Mononuclear cell (primary cell): ENCODE data around the gene SCN1B. TPM values are rescaled to one million over a fixed set of nuclear protein-coding genes. Genes with fewer than 3 reads are reported as not detected.
"Not testable (repeated sequence)": the region's sequence is repeated elsewhere in the genome, so short reads cannot be mapped to it uniquely, and the experiment has no call there.

ENCODE experiments used
- H3K27me3 ChIP-seq: 2 replicates; pipeline ENCODE4 v1.6.0; 2011; ENCODE audit warnings: low read length, control low read depth; ENCODE audit not compliant: insufficient read depth
- H3K4me1 ChIP-seq: 2 replicates; pipeline ENCODE4 v1.5.1; 2011; ENCODE audit warnings: mild to moderate bottlenecking, low read length, control low read depth; ENCODE audit not compliant: insufficient read depth
- H3K4me3 ChIP-seq: 2 replicates; pipeline ENCODE4 v1.5.1; 2011; ENCODE audit warnings: mild to moderate bottlenecking, low read length, moderate library complexity
- H3K9me3 ChIP-seq: 2 replicates; pipeline ENCODE4 v1.5.1; 2011; ENCODE audit warnings: low read depth, mild to moderate bottlenecking, control low read depth, low read length
- total RNA-seq: library from RNA; depleted of rRNA; stranded (reverse); fragments of >200 nt; gene quantifications from one replicate; pipeline ENCODE4 v1.2.3, GENCODE V29; 2012

Gene SCN1B
- total RNA-seq, 1 donor, result 0.73 TPM

DNA sequence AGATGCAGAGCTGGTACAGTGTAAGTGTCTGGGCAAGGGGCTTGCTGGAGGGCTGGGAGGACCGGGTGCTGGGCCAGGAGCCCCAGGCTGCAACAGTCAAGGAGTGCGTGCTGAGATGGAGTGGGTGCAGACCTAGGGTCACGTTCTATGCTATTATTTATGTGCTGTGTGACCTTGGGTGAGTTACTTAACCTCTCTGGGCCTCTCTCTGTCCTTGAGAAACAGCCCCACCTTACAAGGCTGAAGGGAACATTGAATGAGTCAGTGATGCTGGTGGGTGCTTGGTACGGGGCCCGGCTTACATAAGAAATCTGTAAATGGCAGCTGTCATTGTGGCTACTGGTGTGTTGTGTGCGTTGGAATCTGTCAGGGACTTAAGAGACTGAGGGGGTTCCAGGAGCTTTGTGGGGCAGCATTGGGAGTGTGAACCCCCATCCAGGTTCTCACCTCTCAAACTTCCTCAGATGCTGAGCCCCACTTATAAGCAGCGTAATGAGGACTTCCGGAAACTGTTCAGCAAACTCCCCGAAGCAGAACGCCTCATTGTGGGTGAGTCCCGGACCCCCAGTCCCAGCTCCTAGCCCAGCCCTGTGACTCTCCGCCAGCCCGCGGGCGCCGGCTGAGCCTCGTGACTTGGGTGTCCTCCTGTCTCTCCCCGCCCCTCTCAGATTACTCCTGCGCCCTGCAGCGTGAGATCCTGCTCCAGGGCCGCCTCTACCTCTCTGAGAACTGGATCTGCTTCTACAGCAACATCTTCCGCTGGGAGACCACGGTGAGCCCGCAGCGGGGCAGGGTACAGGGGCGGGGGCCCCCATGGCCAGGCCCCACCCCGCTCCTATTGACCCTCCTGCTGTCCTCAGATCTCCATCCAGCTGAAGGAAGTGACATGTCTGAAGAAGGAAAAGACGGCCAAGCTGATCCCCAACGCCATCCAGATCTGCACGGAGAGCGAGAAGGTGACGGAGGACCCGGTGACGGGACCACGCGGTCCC is 20.6 kb upstream of the SCN1B start:
- Histone ChIP-seq H3K27me3 (no peaks in the 10 kb centered on the region), H3K4me3 (no peak overlapping the region), H3K4me1 (peaks cover 56% of the 10 kb centered on the region), H3K9me3 (no peaks in the 10 kb centered on the region)

DNA sequence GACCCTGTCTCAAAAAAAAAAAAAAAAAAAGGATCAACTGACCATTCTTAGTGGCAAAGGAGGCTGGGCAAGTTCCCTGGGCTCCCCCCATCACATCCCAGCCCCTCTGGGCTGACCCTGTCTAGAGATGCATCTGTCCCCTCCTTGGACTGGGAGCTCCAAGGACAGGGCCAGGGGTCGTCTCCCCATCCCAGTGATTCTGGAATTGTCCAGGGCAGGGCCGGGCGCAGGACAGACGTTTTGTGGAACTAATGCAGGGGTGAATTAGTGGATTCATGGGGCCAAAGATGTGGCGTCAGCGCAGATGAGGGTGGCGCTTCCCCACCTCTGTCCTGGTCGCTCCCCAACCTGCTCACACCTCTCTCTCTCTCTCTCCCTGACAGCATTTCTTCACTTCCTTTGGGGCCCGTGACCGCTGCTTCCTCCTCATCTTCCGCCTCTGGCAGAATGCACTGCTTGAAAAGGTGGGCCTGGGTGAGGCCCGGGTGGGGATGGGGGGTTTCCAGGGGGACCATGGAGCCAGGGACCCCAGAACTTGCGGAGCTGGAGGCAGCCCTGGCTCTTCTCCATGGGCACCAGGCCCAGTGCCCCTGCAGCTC is 19.1 kb upstream of the SCN1B start:
- H3K4me3 ChIP-seq, result no peak overlapping the region
- no peaks in the 10 kb centered on the region for H3K9me3 ChIP-seq
- H3K4me1 ChIP-seq, result peaks cover 66% of the 10 kb centered on the region
- no peaks in the 10 kb centered on the region for H3K27me3 ChIP-seq

DNA sequence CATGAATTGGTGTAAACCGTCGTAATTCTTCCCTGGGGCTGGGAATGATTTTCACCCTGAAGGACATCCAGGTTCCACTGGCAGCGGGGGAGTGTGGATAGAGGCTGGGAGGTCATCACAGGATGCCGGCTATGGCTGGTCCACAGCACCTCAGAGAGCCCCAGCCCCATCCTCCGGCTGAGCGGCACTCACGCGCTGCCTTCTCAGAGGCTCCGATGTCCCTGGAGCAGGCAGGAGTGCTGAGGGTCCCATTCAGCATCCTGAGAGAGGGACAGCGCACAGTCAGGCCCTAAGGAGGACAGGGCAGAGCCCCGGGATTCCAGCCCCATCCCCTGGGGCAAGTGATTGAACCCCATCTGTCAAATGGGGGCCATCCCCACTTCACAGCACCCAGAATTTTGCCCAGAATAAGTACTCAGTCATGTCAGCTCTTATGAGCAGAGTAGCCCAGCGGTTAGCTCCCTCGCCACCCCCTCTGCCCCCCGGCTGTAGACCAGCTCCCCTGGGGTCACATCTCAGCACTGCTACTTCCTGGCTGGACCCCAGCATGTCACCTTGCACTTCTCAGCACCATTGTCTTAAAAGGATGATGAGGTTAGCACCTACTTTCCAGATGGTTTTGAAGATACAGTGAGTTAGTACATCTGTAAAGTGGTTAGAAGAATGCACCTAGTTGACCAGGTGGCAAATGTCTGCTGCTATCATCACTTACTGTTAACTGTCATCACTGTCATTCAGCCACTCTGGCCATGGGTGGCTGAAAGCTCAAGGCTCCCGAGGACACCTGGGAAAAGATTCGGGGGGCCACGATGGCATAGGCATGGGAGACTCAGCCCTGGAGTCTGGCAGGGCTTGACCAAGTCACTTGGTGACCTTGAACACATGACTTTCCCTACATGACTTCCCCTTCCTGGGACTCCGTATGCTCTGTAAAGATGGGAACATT is 18.3 kb upstream of the SCN1B start:
- no peaks in the 10 kb centered on the region for H3K9me3 ChIP-seq
- H3K27me3 ChIP-seq, result no peaks in the 10 kb centered on the region
- H3K4me3 ChIP-seq, result no peak overlapping the region
- H3K4me1 ChIP-seq, result peaks cover 68% of the 10 kb centered on the region

DNA sequence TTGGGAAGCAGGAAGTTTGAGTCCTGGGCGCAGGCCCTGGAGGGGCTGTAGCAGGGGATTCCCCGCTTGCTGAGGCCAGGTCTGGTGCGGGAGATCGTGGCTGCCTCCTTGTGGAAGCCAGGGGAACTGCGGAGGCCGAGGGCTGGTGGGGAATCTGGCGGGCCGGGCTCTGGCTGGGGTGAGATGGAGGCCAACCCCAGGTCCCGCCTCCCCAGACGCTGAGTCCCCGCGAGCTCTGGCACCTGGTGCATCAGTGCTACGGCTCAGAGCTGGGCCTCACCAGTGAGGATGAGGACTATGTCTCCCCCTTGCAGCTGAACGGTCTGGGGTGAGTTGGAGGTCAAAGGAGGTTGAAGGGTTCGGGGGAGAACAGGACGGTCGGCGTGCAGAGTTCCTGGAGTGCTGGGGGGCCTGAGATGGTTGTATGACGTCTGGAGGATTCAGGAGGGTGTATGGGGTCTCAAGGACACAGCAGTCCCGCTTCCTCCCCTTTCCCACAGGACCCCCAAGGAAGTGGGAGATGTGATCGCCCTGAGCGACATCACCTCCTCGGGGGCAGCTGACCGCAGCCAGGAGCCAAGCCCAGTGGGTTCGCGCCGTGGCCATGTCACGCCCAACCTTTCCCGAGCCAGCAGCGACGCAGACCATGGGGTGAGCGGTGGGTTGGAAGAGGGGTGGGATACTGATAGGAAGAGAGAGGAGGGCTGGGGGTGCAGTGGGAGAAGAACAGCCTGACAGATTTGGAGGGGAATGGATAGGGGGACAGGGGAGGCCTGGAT is 17.0 kb upstream of the SCN1B start:
- Histone ChIP-seq H3K4me1 (peaks cover 77% of the 10 kb centered on the region), H3K4me3 (no peak overlapping the region)

DNA sequence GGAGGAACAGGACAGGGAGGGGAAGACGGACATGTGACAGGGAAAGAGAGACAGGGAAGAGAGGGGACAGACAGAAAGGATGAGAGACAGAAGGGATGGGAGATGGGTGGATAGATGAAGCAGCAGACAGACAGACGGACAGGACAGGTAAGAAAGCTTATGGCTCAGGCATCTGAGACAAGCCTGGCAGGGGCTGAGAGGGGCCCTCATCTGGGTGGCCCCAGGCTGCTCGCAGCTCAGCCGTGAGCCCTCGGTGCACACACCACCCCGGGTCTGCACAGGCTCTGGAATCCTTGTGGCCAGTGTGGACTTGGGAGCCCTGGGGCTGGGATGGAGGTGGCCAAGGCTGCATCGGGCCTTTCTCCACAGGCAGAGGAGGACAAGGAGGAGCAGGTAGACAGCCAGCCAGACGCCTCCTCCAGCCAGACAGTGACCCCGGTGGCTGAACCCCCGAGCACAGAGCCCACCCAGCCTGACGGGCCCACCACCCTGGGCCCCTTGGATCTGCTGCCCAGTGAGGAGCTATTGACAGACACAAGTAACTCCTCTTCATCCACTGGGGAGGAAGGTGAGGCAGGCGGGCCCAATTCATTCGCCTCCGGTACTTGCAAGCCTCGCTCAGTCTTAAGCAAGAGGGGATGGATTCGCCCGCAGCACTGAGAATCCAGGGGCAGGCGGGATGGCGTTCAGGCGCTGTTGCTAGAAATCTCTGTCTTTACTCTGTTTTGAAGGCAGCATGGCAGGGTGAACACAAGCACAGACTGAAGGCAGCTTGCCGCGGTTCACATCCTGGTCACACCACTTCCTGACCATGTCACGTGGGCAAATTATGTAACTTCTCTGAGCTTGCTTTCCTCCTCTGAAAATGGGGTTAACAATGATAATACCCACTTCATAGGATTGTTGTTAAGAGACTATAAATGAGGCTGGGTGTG is 16.2 kb upstream of the SCN1B start:
- Histone ChIP-seq H3K9me3 (no peaks in the 10 kb centered on the region), H3K4me1 (peaks cover 77% of the 10 kb centered on the region), H3K27me3 (no peaks in the 10 kb centered on the region), H3K4me3 (no peak overlapping the region)

More for the DNA sequence above, 17.0 kb upstream of the SCN1B start:
- Histone ChIP-seq H3K27me3 (no peaks in the 10 kb centered on the region), H3K9me3 (no peaks in the 10 kb centered on the region)

DNA sequence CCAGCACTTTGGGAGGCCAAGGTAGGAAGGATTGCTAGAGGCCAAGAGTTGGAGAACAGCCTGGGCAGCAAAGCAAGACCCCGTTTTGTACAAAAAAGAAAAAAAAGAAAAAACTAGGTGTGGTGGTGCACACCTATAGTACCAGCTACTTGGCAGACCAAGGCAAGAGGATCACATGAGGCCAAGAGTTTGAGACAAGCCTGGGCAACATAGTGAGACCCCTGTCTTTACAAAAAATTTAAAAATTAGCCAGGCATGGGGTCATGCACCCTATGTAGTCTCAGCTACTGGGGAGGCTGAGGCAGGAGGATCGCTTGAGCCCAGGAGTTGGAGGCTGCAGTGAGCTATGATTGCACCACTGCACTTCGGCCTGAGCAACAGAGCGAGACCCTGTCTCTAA is 15.5 kb upstream of the SCN1B start:
- not testable (repeated sequence) for H3K9me3 ChIP-seq, H3K27me3 ChIP-seq, H3K4me3 ChIP-seq
- H3K4me1 ChIP-seq, result peaks cover 74% of the 10 kb centered on the region

DNA sequence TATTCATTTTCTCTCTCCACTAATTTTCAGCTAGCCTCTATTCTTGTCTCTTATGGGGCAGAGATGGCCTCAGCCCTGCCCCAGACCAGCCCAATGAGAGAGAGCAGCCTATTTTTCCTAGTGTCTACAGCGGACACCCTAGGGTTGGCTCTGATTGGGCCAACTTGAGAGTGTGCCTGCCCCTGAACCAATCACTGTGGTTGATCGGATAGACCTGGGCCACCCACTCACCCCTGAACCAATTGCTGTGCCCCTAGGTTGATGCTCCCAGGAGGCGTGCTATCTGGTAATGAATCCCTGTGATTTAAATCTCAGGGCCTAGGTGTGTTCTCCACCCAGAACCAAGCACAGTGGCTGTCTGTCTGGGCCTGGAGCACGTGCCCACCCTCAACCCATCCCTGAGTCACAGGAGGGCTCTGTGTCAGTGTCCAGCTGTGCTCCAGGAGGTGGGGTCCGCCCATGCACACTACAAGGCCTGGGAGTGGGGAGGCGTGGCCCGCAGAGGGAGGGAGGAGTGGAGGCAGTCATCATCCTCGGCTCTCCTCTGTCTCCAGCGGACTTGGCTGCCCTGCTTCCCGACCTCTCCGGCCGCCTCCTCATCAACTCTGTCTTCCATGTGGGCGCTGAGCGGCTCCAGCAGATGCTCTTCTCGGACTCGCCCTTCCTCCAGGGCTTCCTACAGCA is 14.9 kb upstream of the SCN1B start:
- H3K27me3 ChIP-seq, result no peaks in the 10 kb centered on the region

DNA sequence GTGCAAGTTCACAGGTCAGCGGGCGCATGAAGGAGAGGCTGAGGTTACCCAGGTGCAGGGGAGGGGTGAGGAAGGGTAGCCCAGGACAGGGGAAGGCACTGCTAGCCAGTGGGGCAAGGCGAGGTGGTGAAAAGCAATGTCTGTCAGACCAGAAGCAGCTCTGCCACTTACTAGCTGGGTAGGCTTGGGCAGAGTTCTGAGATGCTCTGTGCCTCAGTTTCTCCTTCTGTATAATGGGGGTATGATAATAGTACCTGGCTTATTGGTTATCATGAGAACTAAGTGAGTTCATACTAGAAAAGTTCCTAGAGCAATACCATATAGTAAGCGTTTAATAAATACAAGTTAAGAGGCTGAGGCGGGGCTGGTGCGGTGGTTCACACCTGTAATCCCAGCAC is 14.3 kb upstream of the SCN1B start:
- Histone ChIP-seq H3K4me3 (no peak overlapping the region), H3K27me3 (no peaks in the 10 kb centered on the region), H3K9me3 (no peaks in the 10 kb centered on the region), H3K4me1 (peaks cover 62% of the 10 kb centered on the region)

More for the DNA sequence above, 14.9 kb upstream of the SCN1B start:
- H3K4me1 ChIP-seq, result peaks cover 67% of the 10 kb centered on the region
- no peaks in the 10 kb centered on the region for H3K9me3 ChIP-seq
- H3K4me3 ChIP-seq, result no peak overlapping the region

DNA sequence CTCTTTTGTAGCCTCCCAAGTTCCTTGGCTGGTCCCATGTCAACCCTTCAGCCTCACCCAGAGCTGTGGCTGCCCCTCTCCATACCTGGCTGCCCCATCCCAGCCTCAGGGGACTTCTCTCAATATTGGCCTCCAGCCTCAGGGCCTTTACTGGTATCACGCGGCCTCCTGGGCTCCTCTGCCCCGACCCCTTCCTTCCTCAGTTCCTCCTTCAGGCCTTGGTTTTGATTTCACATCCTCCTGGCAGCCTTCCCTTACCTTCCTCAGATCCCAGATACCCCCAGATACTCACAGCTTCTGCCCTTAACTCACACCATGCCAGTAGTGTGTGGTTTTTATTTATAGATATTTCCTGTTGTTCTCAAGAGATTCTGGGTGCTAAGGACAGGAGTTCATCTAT is 12.8 kb upstream of the SCN1B start:
- Histone ChIP-seq H3K9me3 (no peaks in the 10 kb centered on the region), H3K4me1 (peaks cover 46% of the 10 kb centered on the region), H3K4me3 (no peak overlapping the region), H3K27me3 (no peaks in the 10 kb centered on the region)

DNA sequence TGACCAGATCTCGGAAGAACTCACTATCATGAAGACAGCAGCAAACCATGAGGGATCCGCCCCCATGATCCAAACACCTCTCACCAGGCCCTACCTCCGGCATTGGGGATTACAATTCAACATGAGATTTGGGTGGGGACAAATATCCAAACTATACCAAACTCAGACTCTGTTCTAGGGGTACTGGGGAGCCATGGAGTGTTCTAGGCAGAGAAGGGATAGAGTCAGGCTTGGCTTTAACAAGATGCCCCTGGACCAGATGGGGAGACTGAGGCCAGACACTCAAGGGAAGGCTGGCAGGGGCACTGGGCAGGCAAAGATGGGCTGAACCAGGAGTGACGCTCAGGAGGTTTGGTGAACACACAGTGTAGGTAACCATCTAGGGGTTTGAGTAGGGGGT is 11.9 kb upstream of the SCN1B start:
- H3K4me1 ChIP-seq, result peaks cover 37% of the 10 kb centered on the region
- H3K27me3 ChIP-seq, result no peaks in the 10 kb centered on the region
- H3K9me3 ChIP-seq, result no peaks in the 10 kb centered on the region
- no peak overlapping the region for H3K4me3 ChIP-seq

DNA sequence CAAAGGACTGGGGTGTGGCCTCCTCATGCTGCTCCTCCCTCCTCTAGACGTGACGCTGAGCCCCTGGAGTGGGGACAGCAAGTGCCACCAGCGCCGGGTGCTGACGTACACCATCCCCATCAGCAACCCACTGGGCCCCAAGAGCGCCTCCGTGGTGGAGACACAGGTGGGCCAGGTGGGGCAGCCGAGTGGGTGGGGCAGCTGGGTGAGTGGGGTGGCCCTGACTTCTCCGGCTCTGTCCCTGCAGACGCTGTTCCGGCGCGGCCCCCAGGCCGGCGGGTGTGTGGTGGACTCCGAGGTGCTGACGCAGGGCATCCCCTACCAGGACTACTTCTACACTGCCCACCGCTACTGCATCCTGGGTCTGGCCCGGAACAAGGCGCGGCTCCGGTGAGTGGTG is 11.1 kb upstream of the SCN1B start:
- H3K9me3 ChIP-seq, result no peaks in the 10 kb centered on the region
- no peak overlapping the region for H3K4me3 ChIP-seq
- H3K4me1 ChIP-seq, result peaks cover 30% of the 10 kb centered on the region
- no peaks in the 10 kb centered on the region for H3K27me3 ChIP-seq

DNA sequence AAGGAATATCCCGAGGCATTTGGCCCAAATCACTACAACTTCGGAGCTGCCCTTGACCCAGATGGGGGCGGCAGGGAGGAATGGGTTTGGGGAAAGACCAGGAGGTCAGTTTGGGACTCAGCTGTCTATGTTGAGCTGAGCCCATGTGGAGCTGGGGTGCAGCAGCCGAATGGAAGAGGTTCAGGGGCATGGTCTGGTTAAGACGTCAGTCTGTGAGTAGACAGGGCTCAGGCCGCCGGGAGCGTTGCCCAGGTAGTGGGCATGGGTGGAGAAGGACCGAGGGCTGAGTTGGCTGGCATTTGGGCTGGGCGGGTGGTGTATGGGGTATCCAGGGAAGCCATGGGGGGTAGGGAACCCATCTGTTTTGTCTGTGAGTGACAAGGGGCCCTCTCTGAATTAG is 9.3 kb upstream of the SCN1B start:
- no peaks in the 10 kb centered on the region for H3K9me3 ChIP-seq
- H3K4me3 ChIP-seq, result no peak overlapping the region
- H3K27me3 ChIP-seq, result no peaks in the 10 kb centered on the region
- peaks cover 12% of the 10 kb centered on the region for H3K4me1 ChIP-seq

DNA sequence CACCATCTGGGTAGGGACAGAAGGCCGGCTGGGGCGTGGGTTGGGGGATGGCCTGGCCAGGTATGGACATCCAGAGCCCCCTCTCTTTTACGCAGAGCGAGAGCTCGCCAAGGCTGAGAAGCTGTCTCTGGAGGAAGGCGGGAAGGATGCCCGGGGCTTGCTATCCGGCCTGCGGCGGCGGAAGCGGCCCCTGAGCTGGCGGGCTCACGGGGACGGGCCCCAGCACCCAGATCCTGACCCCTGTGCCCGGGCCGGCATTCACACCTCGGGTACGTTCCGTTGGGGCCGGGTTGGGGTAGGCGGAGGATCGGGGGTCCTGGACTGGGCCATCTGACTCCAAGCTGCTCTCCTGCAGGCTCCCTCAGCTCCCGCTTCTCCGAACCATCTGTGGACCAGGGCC is 8.7 kb upstream of the SCN1B start:
- Histone ChIP-seq H3K4me1 (peaks cover 12% of the 10 kb centered on the region), H3K27me3 (no peaks in the 10 kb centered on the region), H3K9me3 (no peaks in the 10 kb centered on the region)

More for the DNA sequence above, 8.7 kb upstream of the SCN1B start:
- H3K4me3 ChIP-seq, result no peak overlapping the region
